NB4 (cell line): ENCODE results near the gene RBBP8NL.

Experiments used
- CTCF ChIP-seq: IDR thresholded peaks from one replicate; pipeline ENCODE4 v1.5.1; 2012; ENCODE audit warnings: low read depth, low read length
- MAX ChIP-seq: IDR thresholded peaks from 2 replicates; pipeline ENCODE4 v1.6.1; 2011; ENCODE audit warnings: low read depth, low read length
- MYC ChIP-seq: IDR thresholded peaks from 2 replicates; pipeline ENCODE4 v1.6.1; 2011; ENCODE audit warnings: low read depth, low read length
- POLR2A ChIP-seq: IDR thresholded peaks from 2 replicates; pipeline ENCODE4 v1.6.1; 2011; ENCODE audit warnings: mild to moderate bottlenecking; ENCODE audit not compliant: insufficient read length; ENCODE audit errors: extremely low read depth

DNA sequence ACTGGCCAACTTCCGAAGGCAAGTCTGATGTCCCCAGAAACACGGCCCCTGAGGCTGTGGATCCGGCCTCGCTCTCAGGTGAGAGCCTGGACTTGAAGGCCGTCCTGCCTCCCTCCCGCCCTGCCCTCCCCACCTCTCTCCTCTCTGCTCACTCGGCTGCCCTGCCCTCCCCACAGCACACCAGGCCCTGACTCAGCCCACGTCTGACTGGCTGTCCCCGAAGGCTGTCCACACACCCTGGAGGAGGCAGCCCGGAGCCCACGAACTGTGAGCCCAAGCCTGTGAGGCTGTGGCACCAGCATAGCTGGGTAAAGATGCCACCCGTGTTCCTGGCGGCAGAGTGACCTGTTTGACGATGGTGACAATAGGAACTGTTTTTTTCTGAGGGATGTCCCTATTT lies 32.1 kb upstream of the RBBP8NL start:
- TF ChIP-seq CTCF (no peak), POLR2A (no peak), MYC (no peak), MAX (no peak)
